ENCODE results near the gene FBXO45.

- TF ChIP-seq POLR2A (IDR thresholded peaks at IDR 0.05), result no peak
- no peak for TF ChIP-seq CTCF (IDR thresholded peaks at IDR 0.05)
Measured at GRCh38 chr3:196596355-196596754, 27.9 kb downstream of the FBXO45 start.

Measured in heart left ventricle (tissue), 13 donors.